ENCODE measurements around the gene SULF2. TPM values are rescaled to one million over a fixed set of nuclear protein-coding genes. Genes with fewer than 3 reads are reported as not detected.

The SULF2 gene
- total RNA-seq, 2 experiments from 2014 or later = 0.47 to 0.50 TPM

GRCh38 chr20:47698142-47698541 lies 87.1 kb downstream of the SULF2 start:
- CTCF ChIA-PET = no interaction called here
- no peak overlapping the region for H3K27ac Mint-ChIP-seq
- DNase-seq = no peak
- POLR2A ChIA-PET = no interaction called here
- H3K36me3 Mint-ChIP-seq (ENCODE audit: low read depth) = no peaks in the 10 kb centered on the region
- peaks cover 5% of the 10 kb centered on the region for H3K4me1 Mint-ChIP-seq (ENCODE audit: low read depth)
- ATAC-seq = no peak
- intact Hi-C loops (cut with micrococcal nuclease) = no loop called here
- no peak overlapping the region for H3K4me3 Mint-ChIP-seq
- peaks cover 1% of the 10 kb centered on the region for H3K9me3 Mint-ChIP-seq
- no peak for TF ChIP-seq CTCF (IDR thresholded peaks at IDR 0.05)
- no peaks in the 10 kb centered on the region for H3K27me3 Mint-ChIP-seq

- ChIA-PET POLR2A (no interaction called here), CTCF (interaction anchor here (1.2 kb wide), 1 partner anchor 924 kb away, joined by 3 read pairs; no protein-coding TSS in a partner anchor)
- no peak for DNase-seq
- intact Hi-C loops (cut with micrococcal nuclease) = no loop called here
- H3K9me3 Mint-ChIP-seq = peaks cover 1% of the 10 kb centered on the region
- ATAC-seq = no peak
- H3K27ac Mint-ChIP-seq = no peak overlapping the region
- H3K4me3 Mint-ChIP-seq = no peak overlapping the region
- H3K27me3 Mint-ChIP-seq = no peaks in the 10 kb centered on the region
- H3K36me3 Mint-ChIP-seq (ENCODE audit: low read depth) = no peaks in the 10 kb centered on the region
- peaks cover 5% of the 10 kb centered on the region for H3K4me1 Mint-ChIP-seq (ENCODE audit: low read depth)
- TF ChIP-seq CTCF (IDR thresholded peaks at IDR 0.05) = no peak
These were observed 88.4 kb downstream of the SULF2 start for GRCh38 chr20:47696856-47697255.

- TF ChIP-seq CTCF (IDR thresholded peaks at IDR 0.05) = no peak
- intact Hi-C loops (cut with micrococcal nuclease) = no loop called here
- ChIA-PET CTCF (interaction anchor here (1.5 to 1.7 kb wide), 2 partner anchors 16 to 927 kb away, joined by 3 to 8 read pairs; no protein-coding TSS in a partner anchor), POLR2A (no interaction called here)
- Mint-ChIP-seq H3K27ac (no peak overlapping the region), H3K4me3 (no peak overlapping the region), H3K27me3 (no peaks in the 10 kb centered on the region), H3K4me1 (ENCODE audit: low read depth) (peaks cover 5% of the 10 kb centered on the region), H3K9me3 (peaks cover 12% of the 10 kb centered on the region), H3K36me3 (ENCODE audit: low read depth) (no peaks in the 10 kb centered on the region)
- DNase-seq (no peak), ATAC-seq (no peak)
These were observed 91.1 kb downstream of the SULF2 start for GRCh38 chr20:47694021-47694818.

- Mint-ChIP-seq H3K27ac (no peak overlapping the region), H3K36me3 (ENCODE audit: low read depth) (no peaks in the 10 kb centered on the region), H3K4me1 (ENCODE audit: low read depth) (peaks cover 5% of the 10 kb centered on the region), H3K27me3 (no peaks in the 10 kb centered on the region), H3K9me3 (peaks cover 12% of the 10 kb centered on the region), H3K4me3 (no peak overlapping the region)
- POLR2A ChIA-PET = interaction anchor here (0.6 to 1.1 kb wide), 2 partner anchors 50 to 238 kb away, joined by 3 read pairs; no protein-coding TSS in a partner anchor
- TF ChIP-seq CTCF (IDR thresholded peaks at IDR 0.05) = no peak
- intact Hi-C loops (cut with micrococcal nuclease) = no loop called here
- ATAC-seq (no peak), DNase-seq (no peak)
- CTCF ChIA-PET = interaction anchor here (1.3 to 3.6 kb wide), 4 partner anchors 13 to 929 kb away, joined by 3 to 25 read pairs (median 4); no protein-coding TSS in a partner anchor
These were observed 93.7 kb downstream of the SULF2 start for GRCh38 chr20:47691625-47692024.

- Mint-ChIP-seq H3K36me3 (ENCODE audit: low read depth) (no peaks in the 10 kb centered on the region), H3K4me1 (ENCODE audit: low read depth) (no peaks in the 10 kb centered on the region), H3K9me3 (peaks cover 12% of the 10 kb centered on the region), H3K27ac (no peak overlapping the region), H3K4me3 (no peak overlapping the region), H3K27me3 (no peaks in the 10 kb centered on the region)
- intact Hi-C loops (cut with micrococcal nuclease) = loop anchor here (10.0 kb wide), 1 partner anchor 435 kb away; no protein-coding TSS in a partner anchor
- no peak for DNase-seq
- TF ChIP-seq CTCF (IDR thresholded peaks at IDR 0.05) = no peak
- ChIA-PET POLR2A (no interaction called here), CTCF (interaction anchor here (1.3 kb wide), 1 partner anchor 12 kb away, joined by 4 read pairs; no protein-coding TSS in a partner anchor)
- ATAC-seq = no peak
These were observed 95.5 kb downstream of the SULF2 start for GRCh38 chr20:47689731-47690130.
